Measurements from ENCODE around the gene YRDC. TPM values are rescaled to one million over a fixed set of nuclear protein-coding genes. Genes with fewer than 3 reads are reported as not detected.

Gene YRDC
- total and polyA plus RNA-seq, 9 of the 15 experiments (the other 6 are each of a cell fraction or from before 2014, with no cell fraction given) = 11.1 to 58.5 (median 49.8) TPM

DNA sequence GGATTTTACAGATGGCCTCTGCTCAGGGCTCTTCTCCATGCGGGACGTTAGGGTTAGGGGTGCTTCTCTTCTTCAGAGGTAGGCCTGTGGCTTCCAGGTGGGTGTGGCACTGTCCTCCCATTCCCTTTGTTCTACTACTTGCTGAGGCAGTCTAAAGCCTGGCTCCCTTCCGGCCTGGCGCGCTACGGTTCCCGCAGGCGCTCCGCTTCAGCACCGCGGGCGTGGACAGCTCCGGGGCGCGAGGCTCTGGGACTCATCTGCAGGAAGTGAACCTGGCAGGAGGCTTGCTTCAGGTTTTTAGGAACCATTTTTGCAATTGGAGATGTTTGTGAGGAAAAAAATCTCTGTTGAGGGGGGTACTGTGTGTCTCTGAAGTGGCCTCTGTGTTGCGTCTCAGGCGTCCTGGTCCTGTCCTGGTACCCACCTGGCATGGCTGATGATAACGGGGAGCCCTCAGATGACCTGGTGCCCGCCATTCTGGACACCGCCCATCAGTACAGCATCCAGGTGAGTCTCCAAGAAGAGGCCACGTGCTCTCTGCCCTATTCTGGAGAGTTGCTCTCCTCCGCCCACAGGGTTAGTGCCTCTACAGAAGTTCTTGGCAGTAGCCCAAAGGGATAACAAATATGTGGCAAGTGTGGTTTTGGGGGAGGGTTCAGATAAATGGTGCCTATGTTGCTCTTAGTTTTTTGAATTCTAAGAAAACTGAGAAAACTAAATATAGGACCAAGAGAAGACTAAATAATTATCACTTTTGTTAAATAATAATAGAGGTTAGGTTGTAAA is 12.5 kb downstream of the YRDC start (continued):
- TF ChIP-seq, protein P1, sequence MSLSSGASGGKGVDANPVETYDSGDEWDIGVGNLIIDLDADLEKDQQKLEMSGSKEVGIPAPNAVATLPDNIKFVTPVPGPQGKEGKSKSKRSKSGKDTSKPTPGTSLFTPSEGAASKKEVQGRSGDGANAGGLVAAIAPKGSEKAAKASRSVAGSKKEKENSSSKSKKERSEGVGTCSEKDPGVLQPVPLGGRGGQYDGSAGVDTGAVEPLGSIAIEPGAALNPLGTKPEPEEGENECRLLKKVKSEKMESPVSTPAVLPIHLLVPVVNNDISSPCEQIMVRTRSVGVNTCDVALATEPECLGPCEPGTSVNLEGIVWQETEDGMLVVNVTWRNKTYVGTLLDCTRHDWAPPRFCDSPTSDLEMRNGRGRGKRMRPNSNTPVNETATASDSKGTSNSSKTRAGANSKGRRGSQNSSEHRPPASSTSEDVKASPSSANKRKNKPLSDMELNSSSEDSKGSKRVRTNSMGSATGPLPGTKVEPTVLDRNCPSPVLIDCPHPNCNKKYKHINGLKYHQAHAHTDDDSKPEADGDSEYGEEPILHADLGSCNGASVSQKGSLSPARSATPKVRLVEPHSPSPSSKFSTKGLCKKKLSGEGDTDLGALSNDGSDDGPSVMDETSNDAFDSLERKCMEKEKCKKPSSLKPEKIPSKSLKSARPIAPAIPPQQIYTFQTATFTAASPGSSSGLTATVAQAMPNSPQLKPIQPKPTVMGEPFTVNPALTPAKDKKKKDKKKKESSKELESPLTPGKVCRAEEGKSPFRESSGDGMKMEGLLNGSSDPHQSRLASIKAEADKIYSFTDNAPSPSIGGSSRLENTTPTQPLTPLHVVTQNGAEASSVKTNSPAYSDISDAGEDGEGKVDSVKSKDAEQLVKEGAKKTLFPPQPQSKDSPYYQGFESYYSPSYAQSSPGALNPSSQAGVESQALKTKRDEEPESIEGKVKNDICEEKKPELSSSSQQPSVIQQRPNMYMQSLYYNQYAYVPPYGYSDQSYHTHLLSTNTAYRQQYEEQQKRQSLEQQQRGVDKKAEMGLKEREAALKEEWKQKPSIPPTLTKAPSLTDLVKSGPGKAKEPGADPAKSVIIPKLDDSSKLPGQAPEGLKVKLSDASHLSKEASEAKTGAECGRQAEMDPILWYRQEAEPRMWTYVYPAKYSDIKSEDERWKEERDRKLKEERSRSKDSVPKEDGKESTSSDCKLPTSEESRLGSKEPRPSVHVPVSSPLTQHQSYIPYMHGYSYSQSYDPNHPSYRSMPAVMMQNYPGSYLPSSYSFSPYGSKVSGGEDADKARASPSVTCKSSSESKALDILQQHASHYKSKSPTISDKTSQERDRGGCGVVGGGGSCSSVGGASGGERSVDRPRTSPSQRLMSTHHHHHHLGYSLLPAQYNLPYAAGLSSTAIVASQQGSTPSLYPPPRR (CRISPR knock-in tag; IDR thresholded peaks at IDR 0.05; ENCODE audit: borderline replicate concordance) = 0 out of 2 replicates have a peak, but pooled peaks have one; percentile 16
- peak; percentile 37; the same call in 1 of the 2 replicates for TF ChIP-seq ZNF24 (IDR thresholded peaks at IDR 0.05)
- TF ChIP-seq, protein P2, sequence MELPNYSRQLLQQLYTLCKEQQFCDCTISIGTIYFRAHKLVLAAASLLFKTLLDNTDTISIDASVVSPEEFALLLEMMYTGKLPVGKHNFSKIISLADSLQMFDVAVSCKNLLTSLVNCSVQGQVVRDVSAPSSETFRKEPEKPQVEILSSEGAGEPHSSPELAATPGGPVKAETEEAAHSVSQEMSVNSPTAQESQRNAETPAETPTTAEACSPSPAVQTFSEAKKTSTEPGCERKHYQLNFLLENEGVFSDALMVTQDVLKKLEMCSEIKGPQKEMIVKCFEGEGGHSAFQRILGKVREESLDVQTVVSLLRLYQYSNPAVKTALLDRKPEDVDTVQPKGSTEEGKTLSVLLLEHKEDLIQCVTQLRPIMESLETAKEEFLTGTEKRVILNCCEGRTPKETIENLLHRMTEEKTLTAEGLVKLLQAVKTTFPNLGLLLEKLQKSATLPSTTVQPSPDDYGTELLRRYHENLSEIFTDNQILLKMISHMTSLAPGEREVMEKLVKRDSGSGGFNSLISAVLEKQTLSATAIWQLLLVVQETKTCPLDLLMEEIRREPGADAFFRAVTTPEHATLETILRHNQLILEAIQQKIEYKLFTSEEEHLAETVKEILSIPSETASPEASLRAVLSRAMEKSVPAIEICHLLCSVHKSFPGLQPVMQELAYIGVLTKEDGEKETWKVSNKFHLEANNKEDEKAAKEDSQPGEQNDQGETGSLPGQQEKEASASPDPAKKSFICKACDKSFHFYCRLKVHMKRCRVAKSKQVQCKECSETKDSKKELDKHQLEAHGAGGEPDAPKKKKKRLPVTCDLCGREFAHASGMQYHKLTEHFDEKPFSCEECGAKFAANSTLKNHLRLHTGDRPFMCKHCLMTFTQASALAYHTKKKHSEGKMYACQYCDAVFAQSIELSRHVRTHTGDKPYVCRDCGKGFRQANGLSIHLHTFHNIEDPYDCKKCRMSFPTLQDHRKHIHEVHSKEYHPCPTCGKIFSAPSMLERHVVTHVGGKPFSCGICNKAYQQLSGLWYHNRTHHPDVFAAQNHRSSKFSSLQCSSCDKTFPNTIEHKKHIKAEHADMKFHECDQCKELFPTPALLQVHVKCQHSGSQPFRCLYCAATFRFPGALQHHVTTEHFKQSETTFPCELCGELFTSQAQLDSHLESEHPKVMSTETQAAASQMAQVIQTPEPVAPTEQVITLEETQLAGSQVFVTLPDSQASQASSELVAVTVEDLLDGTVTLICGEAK (IDR thresholded peaks at IDR 0.05) = peak; percentile 51; the same call in 1 of the 2 replicates
- TF ChIP-seq, protein P2 (CRISPR knock-in tag; IDR thresholded peaks at IDR 0.05) = peak; percentile 57; the same call in 1 of the 2 replicates
- no peak for TF ChIP-seq EGR1 (conservative IDR thresholded peaks at IDR 0.05)
- TF ChIP-seq SAP30 (IDR thresholded peaks at IDR 0.05; ENCODE audit: borderline replicate concordance, insufficient read depth, low read depth, low read length, poor library complexity, severe bottlenecking) = peak; percentile 89
- TF ChIP-seq, protein P3, sequence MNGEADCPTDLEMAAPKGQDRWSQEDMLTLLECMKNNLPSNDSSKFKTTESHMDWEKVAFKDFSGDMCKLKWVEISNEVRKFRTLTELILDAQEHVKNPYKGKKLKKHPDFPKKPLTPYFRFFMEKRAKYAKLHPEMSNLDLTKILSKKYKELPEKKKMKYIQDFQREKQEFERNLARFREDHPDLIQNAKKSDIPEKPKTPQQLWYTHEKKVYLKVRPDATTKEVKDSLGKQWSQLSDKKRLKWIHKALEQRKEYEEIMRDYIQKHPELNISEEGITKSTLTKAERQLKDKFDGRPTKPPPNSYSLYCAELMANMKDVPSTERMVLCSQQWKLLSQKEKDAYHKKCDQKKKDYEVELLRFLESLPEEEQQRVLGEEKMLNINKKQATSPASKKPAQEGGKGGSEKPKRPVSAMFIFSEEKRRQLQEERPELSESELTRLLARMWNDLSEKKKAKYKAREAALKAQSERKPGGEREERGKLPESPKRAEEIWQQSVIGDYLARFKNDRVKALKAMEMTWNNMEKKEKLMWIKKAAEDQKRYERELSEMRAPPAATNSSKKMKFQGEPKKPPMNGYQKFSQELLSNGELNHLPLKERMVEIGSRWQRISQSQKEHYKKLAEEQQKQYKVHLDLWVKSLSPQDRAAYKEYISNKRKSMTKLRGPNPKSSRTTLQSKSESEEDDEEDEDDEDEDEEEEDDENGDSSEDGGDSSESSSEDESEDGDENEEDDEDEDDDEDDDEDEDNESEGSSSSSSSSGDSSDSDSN (IDR thresholded peaks at IDR 0.05; ENCODE audit: borderline replicate concordance in 1 of 2, low read depth in 2 of 2, low read length in 2 of 2) = peak in 1 of 2 experiments; percentile 31; a peak in 1 of 4 replicates
